Activated CD4-positive, alpha-beta T cell treated with anti-CD3 and anti-CD28 coated beads, Interleukin-2, amount 10 ng/mL, durations not matched to agents 24 days and 14 days (primary cell): ENCODE results near the gene ARHGAP4. TPM values are rescaled to one million over a fixed set of nuclear protein-coding genes. Genes with fewer than 3 reads are reported as not detected.

Experiments used
- total RNA-seq: library from RNA; stranded (reverse); gene quantifications from 2 replicates; pipeline ENCODE4 v1.2.3, GENCODE V29; 2022

Gene ARHGAP4
- total RNA-seq, 1 donor from 2014 or later, result 137 TPM

Other genes starting within 250 kb of the ARHGAP4 start
- 3.5 TPM in 2 replicates for gene SLC6A8, start 238.3 kb downstream of the ARHGAP4 start, total RNA-seq
- gene BCAP31, start 201.9 kb downstream of the ARHGAP4 start, total RNA-seq, result 154 and 157 TPM in 2 replicates
- 6.6 and 7.7 TPM in 2 replicates for gene ABCD1, start 201.4 kb downstream of the ARHGAP4 start, total RNA-seq
- gene PLXNB3, start 162.0 kb downstream of the ARHGAP4 start, total RNA-seq, result 0.43 and 0.49 TPM in 2 replicates
- not detected in 2 replicates for gene SRPK3, start 145.2 kb downstream of the ARHGAP4 start, total RNA-seq
- gene IDH3G, start 131.9 kb downstream of the ARHGAP4 start, total RNA-seq, result 70.2 and 78.8 TPM in 2 replicates
- gene SSR4, start 131.6 kb downstream of the ARHGAP4 start, total RNA-seq, result 265 and 277 TPM in 2 replicates
- 0.26 and 0.58 TPM in 2 replicates for gene PDZD4, start 95.7 kb downstream of the ARHGAP4 start, total RNA-seq
- gene L1CAM, start 40.1 kb downstream of the ARHGAP4 start, total RNA-seq, result 1.3 and 1.6 TPM in 2 replicates
- not detected in 2 replicates for gene AVPR2, start 21.6 kb downstream of the ARHGAP4 start, total RNA-seq
- gene NAA10, start 8.8 kb upstream of the ARHGAP4 start, total RNA-seq, result 153 and 168 TPM in 2 replicates
- gene RENBP, start 18.4 kb upstream of the ARHGAP4 start, total RNA-seq, result 13.7 and 15.1 TPM in 2 replicates
- gene HCFC1, start 45.6 kb upstream of the ARHGAP4 start, total RNA-seq, result 107 and 109 TPM in 2 replicates
- 2.4 and 3.8 TPM in 2 replicates for gene TMEM187, start 46.5 kb upstream of the ARHGAP4 start, total RNA-seq
- 177 and 192 TPM in 2 replicates for gene IRAK1, start 93.6 kb upstream of the ARHGAP4 start, total RNA-seq
- 55.1 and 58.8 TPM in 2 replicates for gene MECP2, start 171.5 kb upstream of the ARHGAP4 start, total RNA-seq
- not detected in 2 replicates for gene OPN1LW, start 218.0 kb upstream of the ARHGAP4 start, total RNA-seq